Non-pigmented ciliary epithelial cell (primary cell): Measurements from ENCODE around the gene MANEAL.

Experiments used
- DNase-seq: peaks from one replicate; pipeline ENCODE4 v3.0.0-alpha.2; 2010; ENCODE audit warnings: low read depth

MANEAL gene

DNA sequence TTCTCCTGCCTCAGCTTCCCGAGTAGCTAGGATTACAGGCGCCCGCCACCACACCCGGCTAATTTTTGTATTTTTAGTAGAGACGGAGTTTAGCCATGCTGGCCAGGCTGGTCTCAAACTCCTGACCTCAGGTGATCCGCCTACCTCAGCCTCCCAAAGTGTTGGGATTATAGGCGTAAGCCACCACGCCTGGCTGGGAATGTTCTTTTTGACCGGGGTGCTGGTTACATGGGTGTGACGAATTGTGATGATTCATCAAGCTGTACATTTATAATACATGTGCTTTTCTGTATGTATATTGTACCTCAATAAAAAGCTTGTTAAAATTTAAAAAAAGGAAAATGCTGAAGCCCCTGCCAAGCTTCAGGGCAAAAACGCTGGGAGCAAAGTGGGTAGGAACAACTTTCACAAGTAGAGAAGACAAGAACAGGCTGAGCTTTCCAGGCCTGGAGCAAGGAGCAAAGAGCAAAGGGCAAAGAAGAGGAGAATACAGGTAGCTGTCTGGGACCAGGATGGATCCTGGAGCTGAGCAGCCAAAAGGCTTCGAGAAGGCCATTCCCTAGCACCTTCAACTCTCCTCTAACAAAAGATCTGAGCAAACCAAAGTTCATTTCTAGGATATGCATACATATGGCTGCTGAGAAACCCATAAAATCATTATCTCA is 34.9 kb downstream of the MANEAL start:
- DNase-seq, result no peak

DNA sequence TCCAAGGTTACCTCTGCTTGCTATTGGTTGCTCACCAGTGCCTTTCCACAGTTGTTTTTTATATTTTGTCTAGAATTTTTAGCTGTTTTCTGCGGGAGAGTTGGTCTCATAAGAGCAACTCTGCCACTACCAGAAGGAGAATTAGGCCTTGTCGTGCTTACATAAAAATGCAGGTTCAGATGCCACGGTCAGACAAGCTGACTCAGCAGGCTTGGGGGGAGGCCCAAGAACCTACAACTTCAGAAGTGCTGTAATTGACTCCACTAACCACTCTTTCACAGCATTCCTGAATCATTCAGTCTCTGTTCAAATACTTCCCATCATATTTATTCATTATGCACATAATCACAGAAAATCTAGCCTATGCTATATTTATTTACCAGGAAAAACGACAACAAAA is 37.5 kb downstream of the MANEAL start:
- DNase-seq, result no peak

DNA sequence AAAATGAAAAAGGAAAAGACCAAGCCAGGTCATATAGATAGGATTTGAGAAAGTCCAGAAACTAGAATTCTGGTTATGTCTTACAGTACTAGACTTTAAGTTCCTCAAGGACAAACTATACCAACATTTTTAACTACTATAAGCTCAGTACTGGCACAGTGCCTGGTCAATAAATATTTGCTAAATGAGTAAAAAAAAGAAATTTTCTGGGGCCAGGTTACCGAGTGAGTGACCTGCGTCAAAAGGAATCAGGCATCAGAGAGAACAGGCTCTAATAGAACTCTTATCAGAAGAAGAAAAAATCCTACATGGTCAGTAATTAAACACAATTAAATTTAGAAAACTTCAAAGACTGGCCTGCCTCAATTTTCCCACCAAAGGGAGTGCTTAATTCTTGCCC is 38.2 kb downstream of the MANEAL start:
- no peak for DNase-seq

DNA sequence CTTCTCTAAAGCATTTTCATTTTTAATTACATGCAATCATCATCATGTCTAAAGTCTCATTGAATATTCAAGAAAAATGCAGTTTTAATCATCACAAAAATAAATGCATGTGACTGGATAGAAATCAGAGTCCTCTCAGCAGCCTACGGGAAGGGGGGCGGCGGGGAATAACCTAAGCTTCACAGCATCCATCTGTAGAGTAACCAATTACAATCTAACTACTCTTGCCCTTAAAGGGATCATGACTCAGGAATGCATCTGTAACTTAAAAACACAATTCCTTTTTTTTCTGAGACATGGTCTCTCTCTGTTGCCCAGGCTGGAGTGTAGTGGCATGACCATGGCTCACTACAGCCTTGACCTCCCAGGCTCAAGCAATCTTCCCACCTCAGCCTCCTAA is 43.1 kb downstream of the MANEAL start:
- no peak for DNase-seq

DNA sequence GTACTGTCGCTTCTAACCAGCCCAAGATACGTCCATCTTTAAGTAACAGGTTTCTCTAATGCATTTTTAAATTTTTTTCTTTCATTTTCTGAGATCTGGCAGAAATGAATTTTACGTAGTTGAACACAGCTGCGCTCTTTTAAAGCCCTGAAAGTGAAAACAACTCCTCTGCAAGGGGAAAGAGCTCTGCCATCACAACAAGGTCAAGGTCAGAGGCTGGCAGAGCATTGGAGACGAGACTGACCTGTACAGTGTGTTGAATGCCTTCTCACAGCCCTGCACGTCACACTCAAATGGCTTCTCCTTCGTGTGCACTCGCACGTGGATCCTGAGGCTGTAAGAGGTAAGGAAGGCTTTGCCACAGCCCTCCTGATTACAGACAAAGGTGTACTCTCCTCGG is 46.0 kb downstream of the MANEAL start:
- DNase-seq, result no peak

DNA sequence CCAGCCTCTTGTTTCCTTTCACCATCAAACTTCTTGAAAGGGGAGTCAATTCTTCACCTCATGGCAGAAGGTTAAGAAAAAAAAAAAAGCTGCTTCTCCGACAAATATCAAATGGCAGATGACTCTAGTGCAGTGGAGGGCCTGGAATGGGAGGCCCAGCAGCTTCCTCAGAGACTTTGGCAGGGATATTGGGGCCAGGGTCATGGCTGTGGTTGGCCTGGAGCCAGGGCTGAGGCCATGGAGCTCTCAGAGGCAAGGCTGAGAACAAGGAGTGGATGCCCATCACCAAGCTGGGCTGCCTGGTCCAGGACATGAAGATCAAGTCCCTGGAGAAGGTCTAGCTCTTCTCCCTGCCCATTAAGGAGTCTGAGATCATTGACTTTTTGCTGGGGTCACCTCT is 47.1 kb downstream of the MANEAL start:
- no peak for DNase-seq

DNA sequence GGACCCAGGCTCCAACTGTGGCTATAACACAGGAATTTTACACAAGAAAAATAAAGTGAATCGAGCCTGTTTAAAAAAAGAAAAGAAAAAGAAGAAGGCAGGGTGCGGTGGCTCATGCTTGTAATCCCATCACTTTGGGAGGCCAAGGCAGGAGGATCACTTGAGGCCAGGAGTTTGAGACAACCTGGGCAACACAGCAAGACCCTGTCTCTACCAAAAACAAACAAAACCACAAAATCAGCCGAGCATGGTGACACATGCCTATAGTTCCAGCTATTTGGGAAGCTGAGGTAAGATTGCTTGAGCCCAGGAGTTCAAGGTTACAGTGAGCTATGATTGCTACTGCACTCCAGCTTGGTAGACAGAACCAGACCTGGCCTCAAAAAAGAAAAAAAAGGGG is 48.0 kb downstream of the MANEAL start:
- no peak for DNase-seq

DNA sequence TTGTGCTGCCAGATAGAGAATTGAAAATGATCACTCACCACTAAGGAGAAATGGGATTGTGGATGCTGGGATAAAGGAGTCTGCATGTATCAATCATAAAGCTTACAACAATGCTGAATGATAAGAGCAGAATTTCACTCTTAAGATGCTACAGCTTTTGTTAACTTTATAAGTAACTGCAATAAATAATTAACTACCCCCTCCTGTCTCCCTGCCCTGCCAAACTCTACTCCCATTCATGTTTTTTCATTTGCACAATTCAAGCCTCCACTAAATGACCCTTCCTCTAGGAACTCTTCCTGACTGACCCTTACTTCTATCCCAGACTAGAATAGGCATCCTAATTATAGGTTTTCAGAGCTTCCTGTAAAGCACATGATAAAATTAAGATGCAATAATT is 50.9 kb downstream of the MANEAL start:
- no peak for DNase-seq

DNA sequence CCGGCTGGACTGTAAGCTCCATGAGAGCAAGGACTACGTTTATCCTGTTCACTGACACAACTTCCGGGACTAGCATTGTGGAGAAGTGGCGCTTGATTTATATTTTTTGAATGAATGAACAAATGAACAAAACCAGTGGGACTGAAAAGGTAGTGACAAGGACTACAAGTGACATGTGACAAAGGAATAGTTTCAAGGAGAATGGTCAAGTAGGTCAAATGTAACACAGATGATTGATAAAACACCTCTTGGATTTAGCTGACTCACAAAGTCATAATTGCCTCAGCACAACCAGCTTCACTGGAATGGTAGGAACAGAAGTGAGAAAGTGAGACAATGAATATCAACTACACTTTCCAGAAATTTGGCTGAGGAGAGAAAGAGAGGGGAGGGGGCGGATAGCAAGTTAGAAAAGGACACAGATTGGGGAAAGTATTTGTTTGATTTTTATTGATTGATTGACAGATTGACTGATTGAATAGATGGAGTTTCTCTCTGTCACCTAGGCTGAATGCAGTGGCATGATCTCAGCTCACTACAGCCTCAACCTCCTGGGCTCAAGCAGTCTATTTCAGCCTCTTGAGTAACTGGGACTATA is 51.5 kb downstream of the MANEAL start:
- DNase-seq, result no peak

DNA sequence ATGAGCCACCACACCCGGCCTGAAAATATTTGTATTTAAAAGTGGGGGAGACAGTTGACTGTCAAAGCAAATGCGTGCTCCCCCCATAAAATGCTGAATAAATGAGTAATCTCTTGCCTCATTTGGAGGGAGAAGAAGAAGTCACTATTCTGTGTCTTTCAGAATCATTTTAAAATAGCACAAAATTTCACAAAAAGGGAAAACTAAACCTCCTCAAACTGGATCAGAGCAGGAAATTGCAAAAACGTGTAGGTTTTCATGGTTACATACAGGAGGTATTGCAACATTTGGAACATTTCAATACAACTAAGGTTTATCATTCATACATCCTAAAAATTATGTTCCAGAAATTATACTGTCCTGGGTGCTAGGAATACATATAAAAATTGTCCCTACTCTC is 52.1 kb downstream of the MANEAL start:
- DNase-seq, result no peak

DNA sequence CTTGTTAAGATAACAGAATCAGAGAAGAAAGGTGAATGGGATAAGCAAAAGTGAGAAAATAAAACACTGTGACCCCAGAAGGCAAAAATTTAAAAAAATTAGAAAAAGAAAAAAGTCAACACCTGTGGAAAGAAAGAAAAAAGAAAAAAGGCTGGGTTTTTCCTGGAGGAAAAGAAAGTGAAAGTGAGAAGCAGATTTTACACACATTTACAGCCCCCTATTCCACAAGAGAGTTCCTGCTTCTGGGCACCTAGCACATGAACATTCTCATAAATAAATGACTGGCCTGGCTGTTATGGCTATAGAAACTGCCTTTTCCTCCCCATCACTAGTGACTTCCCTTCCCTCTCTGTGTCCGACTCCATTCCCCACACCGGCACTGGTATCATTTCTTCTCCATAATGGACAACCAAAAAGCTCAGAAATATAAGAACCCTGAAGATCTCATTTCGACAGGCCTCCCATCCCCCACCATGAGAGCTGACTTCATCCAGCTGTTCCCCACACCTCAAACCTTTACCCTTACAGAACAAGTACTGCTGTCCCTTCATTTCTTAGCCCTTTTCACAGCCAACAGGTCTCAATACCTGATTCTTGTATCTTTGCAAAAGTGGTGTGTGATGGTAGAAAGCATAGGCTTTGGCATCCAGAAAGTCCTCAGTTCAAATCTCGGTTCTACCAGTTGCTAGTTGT is 53.1 kb downstream of the MANEAL start:
- DNase-seq, result no peak

DNA sequence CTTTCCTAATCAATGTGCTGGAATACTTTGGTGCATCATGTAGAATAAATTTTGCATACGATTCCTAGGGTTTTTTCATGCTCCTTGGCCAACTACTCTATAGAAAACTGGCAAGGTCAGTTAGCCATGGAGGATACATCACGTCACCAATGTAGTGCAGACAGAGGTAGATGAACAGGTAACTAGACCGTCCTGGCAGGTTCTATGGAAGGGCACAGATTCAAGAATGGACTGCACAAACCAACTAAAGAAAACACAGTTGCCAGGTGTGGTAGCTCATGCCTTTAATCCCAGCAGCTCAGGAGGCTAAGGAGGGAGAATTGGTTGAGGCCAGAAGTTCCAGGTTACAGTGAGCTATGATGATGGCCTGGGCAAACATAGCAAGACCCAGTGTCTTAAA is 55.8 kb downstream of the MANEAL start:
- DNase-seq, result no peak

DNA sequence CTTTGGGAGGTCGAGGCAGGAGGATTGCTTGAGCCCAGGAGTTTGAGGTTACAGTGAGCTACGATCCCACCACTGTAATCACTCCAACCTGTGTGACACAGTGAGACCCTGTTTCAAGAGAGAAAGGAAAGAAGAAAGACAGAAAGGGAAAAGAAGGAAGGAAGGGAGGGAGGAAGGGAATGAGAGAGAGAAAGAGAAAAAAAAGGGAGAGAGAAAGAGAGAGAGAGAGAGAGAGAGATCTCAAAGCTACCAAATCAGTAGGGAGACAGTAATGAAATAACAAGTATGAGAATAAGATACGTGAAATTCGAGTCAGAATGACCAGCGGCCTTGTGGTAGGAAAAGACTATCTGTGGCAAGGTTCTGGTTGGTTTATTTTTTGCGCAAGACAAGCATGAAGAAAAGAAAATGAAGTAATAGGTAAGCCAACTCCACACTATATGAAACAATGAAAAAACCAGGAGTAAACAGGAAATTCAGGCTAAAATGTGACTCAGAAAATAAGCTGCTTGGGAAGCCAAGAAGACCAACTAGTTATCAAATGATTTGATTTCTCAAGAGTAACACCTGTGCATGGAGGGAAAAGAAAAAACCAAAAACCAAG is 56.8 kb downstream of the MANEAL start:
- DNase-seq, result no peak
